Fibroblast of pulmonary artery (primary cell): ENCODE results near the gene UBL7.
"Not testable (repeated sequence)": the region's sequence is repeated elsewhere in the genome, so short reads cannot be mapped to it uniquely, and the experiment has no call there.

Source experiments
- DNase-seq: peaks from one replicate; pipeline ENCODE4 v3.0.0-alpha.2; 2010; ENCODE audit warnings: low read depth
- H3K4me3 ChIP-seq: replicated peaks from 2 replicates; pipeline ENCODE4 v1.5.1; 2011; ENCODE audit warnings: low read depth, mild to moderate bottlenecking, control low read depth, low read length, moderate library complexity
- TF ChIP-seq, protein P1 (sequence below): IDR thresholded peaks from 2 replicates; pipeline ENCODE4 v1.5.1; 2011; ENCODE audit warnings: mild to moderate bottlenecking, control low read depth, low read length, inconsistent platforms; ENCODE audit errors: missing control alignments

UBL7 gene

DNA sequence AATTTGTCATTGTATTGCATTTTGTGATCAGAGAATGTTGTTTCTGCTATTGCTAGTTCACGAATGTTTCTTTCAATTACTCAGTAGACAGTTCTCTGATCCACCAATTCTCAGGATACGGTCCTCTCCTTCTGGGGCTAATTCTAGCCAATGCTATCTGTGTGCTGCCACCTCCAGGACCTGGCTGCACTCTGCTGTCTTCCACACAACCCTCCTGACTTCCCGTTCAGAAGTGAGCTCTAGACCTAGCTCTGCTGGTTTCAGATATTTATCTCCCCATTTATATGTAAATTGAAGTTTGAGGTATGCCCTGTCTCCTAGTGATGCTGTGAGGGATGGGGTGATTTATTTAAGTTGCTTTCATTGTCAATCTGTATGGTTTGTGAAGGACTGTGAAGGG is 21.7 kb upstream of the UBL7 start:
- TF ChIP-seq, protein P1, sequence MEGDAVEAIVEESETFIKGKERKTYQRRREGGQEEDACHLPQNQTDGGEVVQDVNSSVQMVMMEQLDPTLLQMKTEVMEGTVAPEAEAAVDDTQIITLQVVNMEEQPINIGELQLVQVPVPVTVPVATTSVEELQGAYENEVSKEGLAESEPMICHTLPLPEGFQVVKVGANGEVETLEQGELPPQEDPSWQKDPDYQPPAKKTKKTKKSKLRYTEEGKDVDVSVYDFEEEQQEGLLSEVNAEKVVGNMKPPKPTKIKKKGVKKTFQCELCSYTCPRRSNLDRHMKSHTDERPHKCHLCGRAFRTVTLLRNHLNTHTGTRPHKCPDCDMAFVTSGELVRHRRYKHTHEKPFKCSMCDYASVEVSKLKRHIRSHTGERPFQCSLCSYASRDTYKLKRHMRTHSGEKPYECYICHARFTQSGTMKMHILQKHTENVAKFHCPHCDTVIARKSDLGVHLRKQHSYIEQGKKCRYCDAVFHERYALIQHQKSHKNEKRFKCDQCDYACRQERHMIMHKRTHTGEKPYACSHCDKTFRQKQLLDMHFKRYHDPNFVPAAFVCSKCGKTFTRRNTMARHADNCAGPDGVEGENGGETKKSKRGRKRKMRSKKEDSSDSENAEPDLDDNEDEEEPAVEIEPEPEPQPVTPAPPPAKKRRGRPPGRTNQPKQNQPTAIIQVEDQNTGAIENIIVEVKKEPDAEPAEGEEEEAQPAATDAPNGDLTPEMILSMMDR, result no peak
- no peak for DNase-seq
- H3K4me3 ChIP-seq, result no peak overlapping the region

DNA sequence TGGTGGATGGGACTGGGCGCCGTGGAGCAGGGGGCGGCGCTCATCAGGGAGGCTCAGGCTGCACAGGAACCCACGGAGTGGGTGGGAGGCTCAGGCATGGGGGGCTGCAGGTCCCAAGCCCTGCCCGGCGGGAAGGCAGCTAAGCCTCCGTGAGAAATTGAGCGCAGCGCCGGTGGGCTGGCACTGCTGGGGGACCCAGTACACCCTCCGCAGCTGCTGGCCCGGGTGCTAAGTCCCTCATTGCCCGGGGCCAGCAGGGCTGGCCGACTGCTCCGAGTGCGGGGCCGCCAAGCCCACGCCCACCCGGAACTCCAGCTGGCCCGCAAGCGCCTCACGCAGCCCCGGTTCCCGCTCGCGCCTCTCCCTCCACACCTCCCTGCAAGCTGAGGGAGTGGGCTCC is 19.4 kb upstream of the UBL7 start:
- not testable (repeated sequence) for H3K4me3 ChIP-seq, DNase-seq

DNA sequence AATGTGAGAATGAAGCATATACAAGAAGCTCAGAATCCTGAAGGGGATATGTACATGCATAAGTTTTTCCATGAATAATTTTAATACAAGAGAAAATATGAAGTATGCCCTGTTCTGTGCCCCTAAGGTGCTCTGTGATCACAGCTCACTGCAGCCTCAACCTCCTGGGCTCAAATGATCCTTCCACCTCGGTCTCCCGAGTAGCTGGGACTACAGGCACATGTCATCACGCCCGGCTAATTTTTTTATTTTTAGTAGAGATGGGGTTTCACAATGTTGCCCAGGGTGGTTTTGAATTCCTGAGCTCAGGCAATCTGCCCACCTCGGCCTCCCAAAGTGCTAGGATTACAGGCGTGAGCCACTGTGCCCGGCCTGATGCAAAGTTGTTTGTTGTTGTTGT is 10.7 kb upstream of the UBL7 start:
- not testable (repeated sequence) for H3K4me3 ChIP-seq, DNase-seq

DNA sequence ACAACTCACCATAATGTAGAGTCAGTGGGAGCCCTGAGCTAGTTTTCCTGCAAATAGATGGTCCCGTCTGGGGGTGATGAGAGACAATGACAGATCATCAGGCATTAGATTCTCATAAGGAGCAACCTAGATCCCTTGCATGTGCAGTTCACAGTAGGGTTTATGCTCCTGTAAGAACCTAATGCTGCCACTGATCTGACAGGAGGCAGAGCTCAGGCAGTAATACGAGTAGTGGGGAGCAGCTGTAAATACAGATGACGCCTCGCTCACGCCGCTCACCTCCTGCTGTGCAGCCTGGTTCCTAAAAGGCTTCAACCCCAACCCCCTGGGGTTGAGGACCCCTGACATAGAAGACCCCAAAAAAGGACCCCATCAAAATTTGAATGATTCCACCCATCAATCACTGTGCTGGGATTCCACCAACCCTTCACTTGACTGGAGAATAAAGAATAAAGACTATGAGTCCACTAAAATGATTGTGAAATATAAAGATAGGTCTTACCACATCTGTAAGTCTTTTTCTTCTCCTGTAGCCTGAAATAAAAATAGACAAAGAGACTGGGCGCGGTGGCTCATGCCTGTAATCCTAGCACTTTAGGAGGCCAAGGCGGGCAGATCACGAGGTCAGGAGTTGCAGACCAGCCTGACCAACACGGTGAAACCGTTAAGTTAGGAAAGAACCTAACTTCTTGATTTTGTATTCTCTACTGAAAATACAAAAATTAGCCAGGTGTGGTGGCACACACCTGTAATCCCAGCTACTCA is 9.9 kb upstream of the UBL7 start:
- TF ChIP-seq, protein P1, result no peak
- no peak overlapping the region for H3K4me3 ChIP-seq
- no peak for DNase-seq

DNA sequence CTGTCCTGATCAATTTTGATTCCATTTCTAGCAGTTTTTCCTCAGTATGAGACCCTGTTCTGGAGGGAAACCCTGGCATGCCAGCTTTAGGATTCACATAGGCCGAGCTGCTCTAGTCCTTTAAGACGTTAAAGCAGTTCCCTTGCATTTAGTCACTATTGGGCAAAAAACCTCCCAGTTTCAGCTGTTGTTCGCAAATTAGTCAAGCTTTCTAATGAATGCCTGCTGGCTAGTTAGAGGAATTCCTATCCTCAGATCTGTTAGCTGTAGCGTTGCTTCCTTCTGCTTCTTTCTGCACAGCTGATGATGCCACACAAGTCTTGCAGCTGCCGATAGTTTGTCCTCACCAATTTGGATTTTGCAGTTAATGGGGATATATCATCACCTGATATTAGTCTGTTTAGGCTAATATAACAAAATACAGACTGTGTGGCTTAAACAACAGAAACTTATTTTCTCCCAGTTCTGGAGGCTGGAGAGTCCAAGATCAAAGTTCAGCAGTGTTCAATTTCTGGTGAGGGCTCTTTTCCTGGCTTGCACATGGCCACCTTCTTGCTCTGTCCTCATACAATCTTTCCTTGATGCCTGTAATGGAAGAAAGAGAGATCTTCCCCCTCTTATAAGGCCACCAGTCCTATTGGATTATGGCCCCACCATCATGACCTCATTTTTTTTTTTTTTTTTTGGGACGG is 7.5 kb upstream of the UBL7 start:
- TF ChIP-seq, protein P1, result no peak
- no peak for DNase-seq
- H3K4me3 ChIP-seq, result no peak overlapping the region

DNA sequence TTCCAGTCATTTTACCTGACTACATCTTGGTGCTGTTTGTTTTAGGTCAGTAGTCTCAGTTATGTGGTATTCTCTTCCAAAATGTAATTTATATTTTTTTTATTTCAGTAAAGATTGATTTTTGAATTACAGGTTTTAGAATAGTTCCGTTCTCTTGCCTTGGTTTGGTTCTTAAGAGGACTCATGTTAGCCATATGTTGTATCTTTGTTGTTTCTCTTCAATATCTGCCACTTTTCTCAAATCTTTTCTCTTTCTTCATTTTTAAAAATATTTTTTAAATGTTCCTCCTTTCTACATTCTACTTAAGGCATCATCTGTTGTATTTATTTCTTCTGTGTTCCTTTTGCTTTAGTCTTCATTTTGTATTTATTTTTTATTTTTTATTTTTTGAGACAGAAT is 5.6 kb upstream of the UBL7 start:
- TF ChIP-seq, protein P1, result no peak
- no peak overlapping the region for H3K4me3 ChIP-seq

DNA sequence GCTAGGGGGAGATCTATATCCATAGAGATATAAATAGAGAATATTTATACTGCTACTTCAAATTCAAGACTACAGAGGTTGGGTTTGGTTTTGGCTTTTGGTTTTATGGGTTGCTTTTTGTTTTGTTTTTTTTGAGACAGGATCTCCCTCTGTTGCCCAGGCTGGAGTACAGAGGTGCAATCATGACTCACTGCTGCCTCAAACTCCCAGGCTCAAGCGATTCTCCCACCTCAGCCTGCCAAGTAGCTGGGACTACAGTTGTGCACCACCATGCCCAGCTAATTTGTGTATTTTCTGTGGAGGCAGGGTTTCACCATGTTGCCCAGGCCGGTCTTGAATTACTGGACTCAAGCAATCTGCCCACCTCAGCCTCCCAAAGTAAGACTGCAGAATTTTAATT is 3.9 kb upstream of the UBL7 start:
- no peak overlapping the region for H3K4me3 ChIP-seq
- no peak for DNase-seq
- TF ChIP-seq, protein P1, result no peak

More for the DNA sequence above, 5.6 kb upstream of the UBL7 start:
- DNase-seq, result no peak

DNA sequence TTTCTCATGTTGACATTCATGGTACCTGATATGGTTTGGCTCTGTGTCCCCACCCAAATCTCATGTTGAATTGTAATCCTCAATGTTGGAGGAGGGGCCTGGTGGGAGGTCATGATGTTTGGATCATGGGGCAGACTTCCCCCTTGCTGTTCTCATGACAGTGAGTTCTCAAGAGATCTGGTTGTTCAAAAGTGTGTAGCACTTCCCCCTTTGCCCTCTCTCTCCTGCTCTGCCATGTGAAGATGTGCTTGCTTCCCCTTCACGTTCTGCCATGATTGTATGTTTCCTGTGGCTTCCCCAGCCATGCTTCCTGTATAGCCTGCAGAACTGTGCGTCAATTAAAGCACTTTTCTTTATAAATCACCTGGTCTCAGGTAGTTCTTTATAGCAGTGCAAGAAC is 3.3 kb upstream of the UBL7 start:
- no peak overlapping the region for H3K4me3 ChIP-seq
- TF ChIP-seq, protein P1, result no peak
- no peak for DNase-seq
